ENCODE results near the gene CTSZ.

Gene CTSZ

GRCh38 chr20:59020938-59021551 lies 14.0 kb upstream of the CTSZ start:
- H3K4me3 ChIP-seq (ENCODE audit: low read depth in 1 of 2, low read length in 1 of 2) = no peak overlapping the region
- no peaks in the 10 kb centered on the region for H3K9me3 ChIP-seq
- no peaks in the 10 kb centered on the region for H3K27me3 ChIP-seq
- no peak overlapping the region for H3K27ac ChIP-seq
- no peak for TF ChIP-seq CTCF (IDR thresholded peaks at IDR 0.05)
- peaks cover 43% of the 10 kb centered on the region for H3K36me3 ChIP-seq
- peaks cover 9% of the 10 kb centered on the region in 2 experiments for H3K4me1 ChIP-seq (ENCODE audit: control insufficient read depth in 1 of 2, insufficient read depth in 1 of 2, low read depth in 1 of 2, low read length in 1 of 2)

- Histone ChIP-seq H3K9me3 (no peaks in the 10 kb centered on the region), H3K36me3 (peaks cover 25% of the 10 kb centered on the region), H3K4me3 (ENCODE audit: low read depth in 1 of 2, low read length in 1 of 2) (no peak within 1 kb of the TSS), H3K4me1 (ENCODE audit: control insufficient read depth in 1 of 2, insufficient read depth in 1 of 2, low read depth in 1 of 2, low read length in 1 of 2) (peaks cover 9% of the 10 kb centered on the region in 2 experiments), H3K27ac (no peak within 1 kb of the TSS), H3K27me3 (peaks cover 9% of the 10 kb centered on the region)
- TF ChIP-seq CTCF (IDR thresholded peaks at IDR 0.05) = no peak
Measured at GRCh38 chr20:59019217-59019616, 12.2 kb upstream of the CTSZ start, which contains the start of gene TUBB1. TUBB1 (plus strand) TSS chr20:59019429; CDS start chr20:59019523, 94 bp downstream.

GRCh38 chr20:59018817-59019216 lies 11.8 kb upstream of the CTSZ start:
- no peak overlapping the region for H3K27ac ChIP-seq
- no peak for TF ChIP-seq CTCF (IDR thresholded peaks at IDR 0.05)

GRCh38 chr20:59017493-59018231 lies 10.6 kb upstream of the CTSZ start:
- peaks cover 10% of the 10 kb centered on the region for H3K36me3 ChIP-seq
- H3K27ac ChIP-seq = no peak overlapping the region
- TF ChIP-seq CTCF (IDR thresholded peaks at IDR 0.05) = no peak
- H3K27me3 ChIP-seq = peaks cover 24% of the 10 kb centered on the region
- H3K9me3 ChIP-seq = no peaks in the 10 kb centered on the region
- H3K4me3 ChIP-seq (ENCODE audit: low read depth in 1 of 2, low read length in 1 of 2) = no peak overlapping the region
- H3K4me1 ChIP-seq (ENCODE audit: control insufficient read depth in 1 of 2, insufficient read depth in 1 of 2, low read depth in 1 of 2, low read length in 1 of 2) = peaks cover 9% of the 10 kb centered on the region in 2 experiments

More at GRCh38 chr20:59018817-59019216, 11.8 kb upstream of the CTSZ start:
- Histone ChIP-seq H3K27me3 (peaks cover 13% of the 10 kb centered on the region), H3K4me3 (ENCODE audit: low read depth in 1 of 2, low read length in 1 of 2) (no peak overlapping the region), H3K9me3 (no peaks in the 10 kb centered on the region), H3K4me1 (ENCODE audit: control insufficient read depth in 1 of 2, insufficient read depth in 1 of 2, low read depth in 1 of 2, low read length in 1 of 2) (peaks cover 9% of the 10 kb centered on the region in 2 experiments), H3K36me3 (peaks cover 21% of the 10 kb centered on the region)

- H3K9me3 ChIP-seq = no peaks in the 10 kb centered on the region
- TF ChIP-seq CTCF (IDR thresholded peaks at IDR 0.05) = no peak
- no peak overlapping the region for H3K4me3 ChIP-seq (ENCODE audit: low read depth in 1 of 2, low read length in 1 of 2)
- peaks cover 24% of the 10 kb centered on the region for H3K27me3 ChIP-seq
- no peak overlapping the region for H3K27ac ChIP-seq
- peaks cover 9% of the 10 kb centered on the region in 2 experiments for H3K4me1 ChIP-seq (ENCODE audit: control insufficient read depth in 1 of 2, insufficient read depth in 1 of 2, low read depth in 1 of 2, low read length in 1 of 2)
- H3K36me3 ChIP-seq = peaks cover 6% of the 10 kb centered on the region
Measured at GRCh38 chr20:59016795-59017492, 9.9 kb upstream of the CTSZ start.

All from neutrophil (primary cell).